Mucosa of descending colon (tissue), 3 donors: Measurements from ENCODE around the gene TBATA. TPM values are rescaled to one million over a fixed set of nuclear protein-coding genes. Genes with fewer than 3 reads are reported as not detected.

Source experiments
- ATAC-seq: fragments of 200-7000 bp; cut with Tn5 transposase; one replicate; pipeline ENCODE4 v1.9.1; 2020; ENCODE audit warnings: mild to moderate bottlenecking, moderate library complexity
- DNase-seq, 3 donors: peaks; one replicate each; pipeline ENCODE4 v3.0.0-alpha.2; 2020
- H3K36me3 ChIP-seq: fragments of 200-600 bp; one replicate; pipeline ENCODE4 v1.8.0; 2021; ENCODE audit warnings: low read depth, mild to moderate bottlenecking
- H3K4me1 ChIP-seq: fragments of 200-600 bp; one replicate; pipeline ENCODE4 v1.8.0; 2021; ENCODE audit warnings: low read depth, mild to moderate bottlenecking
- H3K4me3 ChIP-seq: fragments of 200-600 bp; one replicate; pipeline ENCODE4 v1.8.0; 2021; ENCODE audit warnings: mild to moderate bottlenecking
- H3K9me3 ChIP-seq: fragments of 200-600 bp; one replicate; pipeline ENCODE4 v1.8.0; 2021; ENCODE audit warnings: mild to moderate bottlenecking
- intact Hi-C, 2 donors: fragments of 100-400 bp; cut with DNase I in 1 of 2; cut with micrococcal nuclease in 1 of 2; formaldehyde crosslinking; loops; one replicate each; pipeline versions ENCODE4 v1.11.0 to v1.11.1; 2022; cut with DNase I, micrococcal nuclease
- total RNA-seq, 3 donors: library from RNA; stranded (reverse); fragmentation: NEBNext Ultra II Directional in 2 of 3; extraction: Animal tissue kit (Norgen Biotek cat#: 25700) in 2 of 3; gene quantifications; one replicate each; pipeline versions ENCODE4 v1.2.1 to v1.2.4, GENCODE V29; 2021 to 2023
- TF ChIP-seq, protein P1 (sequence below): fragments of 200-600 bp; IDR thresholded peaks from one replicate; pipeline ENCODE4 v1.8.0; 2022; ENCODE audit warnings: antibody characterized with exemption, mild to moderate bottlenecking
- donor health status: DM: no; HTN: no; CAD: no; lungs with moderate emphysema.
- donor health status: DM: no; HTN: no; CAD: no.
- donor health status: DM: no; HTN: yes; CAD: no.

Gene TBATA
- total RNA-seq, 3 donors from 2014 or later, result not detected

DNA sequence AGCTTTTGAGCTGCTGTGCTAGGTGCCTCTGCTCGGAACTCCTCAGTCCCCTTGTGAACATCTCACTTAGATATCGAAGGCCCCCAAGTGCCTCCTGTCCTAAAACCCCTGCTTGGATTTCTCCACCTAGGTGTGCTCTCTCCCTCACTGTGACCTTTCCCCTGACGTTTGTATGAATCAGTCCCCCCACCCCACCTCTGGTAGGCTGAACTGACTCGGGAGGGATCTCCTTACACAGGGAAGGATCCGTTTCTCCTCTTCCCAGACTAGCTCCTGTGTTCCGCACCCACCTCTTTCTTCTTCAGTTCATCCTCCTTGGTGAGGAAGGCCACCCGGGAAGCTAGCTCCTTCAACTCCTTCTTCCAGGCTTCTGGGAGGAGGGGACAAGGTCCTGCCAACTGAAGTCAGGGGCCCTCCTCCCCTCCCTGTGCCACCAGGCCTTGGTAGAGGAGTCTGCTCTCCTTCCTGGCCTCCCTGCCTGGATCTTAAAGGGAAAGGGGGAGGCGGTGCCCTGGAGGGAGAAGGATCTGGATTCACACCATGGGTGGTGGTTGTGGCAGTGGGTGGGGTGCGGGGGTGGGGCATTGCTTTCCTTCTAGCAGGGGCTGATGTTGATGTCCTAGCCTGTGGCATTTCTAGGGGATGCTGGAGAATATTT is 6.8 kb downstream of the TBATA start:
- TF ChIP-seq, protein P1, sequence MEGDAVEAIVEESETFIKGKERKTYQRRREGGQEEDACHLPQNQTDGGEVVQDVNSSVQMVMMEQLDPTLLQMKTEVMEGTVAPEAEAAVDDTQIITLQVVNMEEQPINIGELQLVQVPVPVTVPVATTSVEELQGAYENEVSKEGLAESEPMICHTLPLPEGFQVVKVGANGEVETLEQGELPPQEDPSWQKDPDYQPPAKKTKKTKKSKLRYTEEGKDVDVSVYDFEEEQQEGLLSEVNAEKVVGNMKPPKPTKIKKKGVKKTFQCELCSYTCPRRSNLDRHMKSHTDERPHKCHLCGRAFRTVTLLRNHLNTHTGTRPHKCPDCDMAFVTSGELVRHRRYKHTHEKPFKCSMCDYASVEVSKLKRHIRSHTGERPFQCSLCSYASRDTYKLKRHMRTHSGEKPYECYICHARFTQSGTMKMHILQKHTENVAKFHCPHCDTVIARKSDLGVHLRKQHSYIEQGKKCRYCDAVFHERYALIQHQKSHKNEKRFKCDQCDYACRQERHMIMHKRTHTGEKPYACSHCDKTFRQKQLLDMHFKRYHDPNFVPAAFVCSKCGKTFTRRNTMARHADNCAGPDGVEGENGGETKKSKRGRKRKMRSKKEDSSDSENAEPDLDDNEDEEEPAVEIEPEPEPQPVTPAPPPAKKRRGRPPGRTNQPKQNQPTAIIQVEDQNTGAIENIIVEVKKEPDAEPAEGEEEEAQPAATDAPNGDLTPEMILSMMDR, result no peak
- no peaks in the 10 kb centered on the region for H3K36me3 ChIP-seq
- intact Hi-C loops, result no loop called here
- no peak for ATAC-seq
- H3K4me3 ChIP-seq, result no peak overlapping the region
- DNase-seq, result no peak
- H3K4me1 ChIP-seq, result no peaks in the 10 kb centered on the region
- no peaks in the 10 kb centered on the region for H3K9me3 ChIP-seq

DNA sequence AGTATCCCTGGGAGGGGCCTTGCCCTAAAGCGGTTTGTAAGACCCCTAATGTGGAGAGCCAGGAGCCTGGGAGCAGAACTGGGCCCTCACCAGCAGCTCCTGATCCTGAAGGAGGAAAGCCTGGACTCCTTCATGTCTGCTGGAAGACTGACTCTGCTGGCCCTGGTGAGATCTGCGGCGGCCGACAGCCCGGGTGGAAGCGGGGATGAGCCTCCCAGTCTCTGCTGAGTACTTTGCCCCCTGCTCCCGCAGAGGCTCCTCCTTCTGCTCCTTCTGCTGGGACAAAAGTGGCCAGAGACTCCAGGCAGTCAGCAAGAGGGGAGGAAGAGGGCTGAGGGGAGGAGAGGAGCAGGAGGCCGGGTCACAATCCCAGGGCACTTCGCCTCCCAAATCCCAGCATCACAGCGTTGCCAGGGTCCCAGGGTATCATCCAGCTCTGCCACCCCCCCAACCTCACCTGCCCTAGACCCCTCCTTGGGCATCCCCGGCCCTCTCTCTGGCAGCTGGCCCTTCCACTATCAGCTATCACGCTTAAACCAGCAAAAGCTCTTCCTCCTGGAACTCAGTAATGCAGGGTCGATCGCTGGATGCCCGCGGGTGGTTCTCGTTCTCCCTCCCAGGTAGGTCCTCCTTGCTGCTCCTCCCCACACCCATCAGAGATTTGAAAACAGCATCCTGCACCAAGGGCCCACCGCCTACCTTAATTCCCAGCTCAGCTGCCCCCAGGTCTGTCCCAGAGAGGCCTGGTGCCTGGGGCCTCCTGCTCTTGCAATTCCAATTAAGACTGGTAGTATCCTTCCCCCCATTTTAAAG is 7.9 kb downstream of the TBATA start:
- no peaks in the 10 kb centered on the region for H3K4me1 ChIP-seq
- ATAC-seq, result no peak

DNA sequence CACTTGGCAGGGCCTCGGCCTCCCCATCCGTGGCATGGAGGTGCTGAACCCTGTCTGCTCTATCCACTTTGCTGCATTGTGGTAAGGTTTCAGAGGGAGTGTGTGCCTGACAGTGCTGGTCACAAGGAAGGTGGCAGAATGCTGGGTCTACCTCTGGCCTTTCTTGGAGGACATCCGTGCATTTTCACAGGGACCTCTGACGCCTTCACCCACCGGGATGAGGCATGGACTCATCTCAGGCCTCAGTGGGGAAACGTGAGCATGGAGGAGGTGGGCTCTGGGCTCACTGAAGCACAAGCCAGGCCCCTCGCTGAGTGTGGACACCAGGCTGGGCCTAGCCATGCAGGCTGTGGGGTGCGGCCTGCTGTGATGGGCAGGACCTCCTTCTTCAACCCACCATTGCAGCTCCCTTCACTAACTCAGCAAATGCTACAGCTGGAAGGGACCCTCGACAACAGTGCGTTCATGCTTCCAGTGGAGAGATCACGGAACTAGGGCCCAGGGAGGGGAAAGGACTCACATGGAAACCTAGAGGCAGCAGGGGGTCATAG is 8.6 kb downstream of the TBATA start:
- H3K4me1 ChIP-seq, result no peaks in the 10 kb centered on the region
- H3K4me3 ChIP-seq, result no peak overlapping the region
- DNase-seq (no peak), ATAC-seq (no peak)
- H3K36me3 ChIP-seq, result no peaks in the 10 kb centered on the region
- TF ChIP-seq, protein P1, result no peak
- no peaks in the 10 kb centered on the region for H3K9me3 ChIP-seq
- intact Hi-C loops, result no loop called here

More for the DNA sequence above, 7.9 kb downstream of the TBATA start:
- Histone ChIP-seq H3K4me3 (no peak overlapping the region), H3K9me3 (no peaks in the 10 kb centered on the region), H3K36me3 (no peaks in the 10 kb centered on the region)
- DNase-seq, result peak in 1 of 3 donors; percentile 8
- TF ChIP-seq, protein P1, result no peak
- intact Hi-C loops, result no loop called here

DNA sequence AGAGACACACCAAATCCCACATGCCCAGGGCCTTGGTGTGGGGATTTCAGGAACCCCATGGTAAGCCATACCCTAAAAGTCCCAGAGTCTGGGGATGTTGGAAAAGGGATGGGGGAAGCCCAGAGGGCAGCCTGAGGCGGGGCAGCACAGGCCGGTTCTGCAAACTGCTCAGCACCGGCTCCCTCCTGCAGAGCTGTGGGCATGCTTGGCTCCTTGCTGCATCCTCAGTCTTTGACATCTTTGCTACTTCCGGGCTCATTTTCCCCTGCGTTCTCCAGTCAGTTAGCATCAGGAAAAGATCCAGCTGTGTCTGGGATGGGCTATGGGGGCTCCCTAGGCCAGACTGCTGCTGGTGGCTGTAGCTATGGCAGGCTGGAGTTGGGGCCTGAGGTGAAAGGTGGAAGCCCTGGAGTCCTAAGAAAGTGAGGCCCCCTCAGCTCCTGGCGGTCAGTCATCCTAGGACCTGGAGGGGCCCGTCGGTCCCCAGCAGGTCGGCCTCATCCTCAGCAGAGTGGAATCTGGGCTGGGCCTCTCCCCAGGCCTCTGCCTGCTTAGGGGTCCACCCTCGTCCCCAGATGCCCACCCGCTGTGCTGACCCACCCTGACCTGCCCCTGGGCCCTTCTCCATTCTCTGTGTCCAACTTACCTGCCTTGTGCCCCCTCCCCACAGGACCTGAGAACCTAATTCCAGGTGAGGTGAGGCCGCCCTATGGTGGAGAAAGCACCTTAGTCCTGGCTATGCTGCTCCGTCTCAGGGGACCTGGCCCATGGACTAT is 9.3 kb downstream of the TBATA start:
- H3K4me3 ChIP-seq, result no peak overlapping the region
- ATAC-seq, result no peak
- H3K4me1 ChIP-seq, result no peaks in the 10 kb centered on the region
- no peaks in the 10 kb centered on the region for H3K9me3 ChIP-seq
- intact Hi-C loops, result no loop called here
- H3K36me3 ChIP-seq, result no peaks in the 10 kb centered on the region
- TF ChIP-seq, protein P1, result no peak
- DNase-seq, result peak in 1 of 3 donors; percentile 4

DNA sequence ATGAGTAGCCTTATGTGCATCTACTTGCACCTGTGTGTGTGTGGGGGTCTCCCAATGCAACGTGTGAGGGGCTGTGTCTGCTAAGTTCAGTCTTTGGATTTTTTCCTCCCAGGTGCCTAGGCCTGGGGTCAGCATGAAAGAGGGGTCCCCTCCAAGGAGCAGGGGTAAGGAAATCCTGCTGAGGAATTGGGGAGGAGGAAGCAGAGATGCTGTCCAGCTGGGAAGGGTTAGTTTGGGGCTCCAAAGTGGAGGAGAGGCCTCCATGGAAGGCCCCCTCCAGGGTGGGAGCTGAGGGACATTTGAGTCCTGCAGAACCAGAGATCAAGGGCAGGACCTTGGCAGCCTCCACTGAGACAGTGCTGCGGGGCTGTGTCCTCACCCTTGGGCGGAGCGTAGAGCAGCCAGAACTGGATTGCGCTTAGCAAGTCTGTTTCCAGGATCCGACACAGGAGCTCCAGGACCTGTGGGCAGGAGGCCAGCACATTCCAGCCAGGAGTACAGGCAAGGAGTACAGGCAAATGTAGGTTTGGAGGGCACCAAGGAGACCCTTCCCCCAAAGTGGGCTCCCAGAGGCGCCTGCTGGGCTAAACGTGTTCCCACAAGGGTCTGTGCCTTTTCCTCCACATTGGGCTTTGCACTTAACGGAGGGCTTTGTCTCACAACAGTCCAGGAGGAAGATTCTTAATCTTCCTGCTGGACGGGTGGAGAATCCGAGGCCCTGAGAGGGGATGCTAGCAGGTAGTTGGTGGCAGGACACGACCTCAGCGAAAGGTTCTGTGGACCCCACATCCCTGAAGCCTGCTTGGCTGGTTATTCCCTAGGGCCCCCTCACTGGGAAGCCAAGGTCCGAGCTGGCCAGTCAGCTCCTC is 10.1 kb downstream of the TBATA start:
- H3K9me3 ChIP-seq, result no peaks in the 10 kb centered on the region
- H3K4me3 ChIP-seq, result no peak overlapping the region
- DNase-seq, result peak in 2 of 3 donors; percentile 16 to 42
- peak; percentile 35 for ATAC-seq
- intact Hi-C loops, result no loop called here
- no peaks in the 10 kb centered on the region for H3K4me1 ChIP-seq
- TF ChIP-seq, protein P1, result no peak
- no peaks in the 10 kb centered on the region for H3K36me3 ChIP-seq
